Progenitor cell of endocrine pancreas (in vitro differentiated cells): ENCODE data around the gene CACNA1B. TPM values are rescaled to one million over a fixed set of nuclear protein-coding genes. Genes with fewer than 3 reads are reported as not detected.

ENCODE experiments used
- DNase-seq: peaks from one replicate; pipeline ENCODE4 v3.0.0; 2021; ENCODE audit warnings: low spot score; ENCODE audit not compliant: unreplicated experiment
- H3K27ac Mint-ChIP-seq: 2 replicates; pipeline ENCODE4 v1.8.0; 2021; ENCODE audit warnings: mild to moderate bottlenecking, moderate library complexity, mixed read lengths
- H3K27me3 Mint-ChIP-seq: 2 replicates; pipeline ENCODE4 v1.8.0; 2021; ENCODE audit warnings: mixed read lengths
- H3K36me3 Mint-ChIP-seq: 2 replicates; pipeline ENCODE4 v1.8.0; 2022; ENCODE audit warnings: mixed read lengths; ENCODE audit not compliant: insufficient read depth
- H3K4me1 Mint-ChIP-seq: 2 replicates; pipeline ENCODE4 v1.8.0; 2021; ENCODE audit warnings: low read depth, mixed read lengths
- H3K4me3 Mint-ChIP-seq: 2 replicates; pipeline ENCODE4 v1.8.0; 2021; ENCODE audit warnings: low read depth, mild to moderate bottlenecking, moderate library complexity, mixed read lengths
- H3K9me3 Mint-ChIP-seq: 2 replicates; pipeline ENCODE4 v1.8.0; 2021; ENCODE audit warnings: low read depth, mixed read lengths
- total RNA-seq: library from RNA; stranded (reverse); gene quantifications from 2 replicates; pipeline ENCODE4 v1.2.1, GENCODE V29; 2021
- TF ChIP-seq, protein P1 (sequence below): fragments of 200-600 bp; sonication (generic); IDR thresholded peaks from one replicate; pipeline ENCODE4 v1.5.0; 2021; ENCODE audit warnings: antibody characterized with exemption, mild to moderate bottlenecking; ENCODE audit not compliant: unreplicated experiment

The CACNA1B gene
- total RNA-seq, 1 donor from 2014 or later: 2.4 TPM

DNA sequence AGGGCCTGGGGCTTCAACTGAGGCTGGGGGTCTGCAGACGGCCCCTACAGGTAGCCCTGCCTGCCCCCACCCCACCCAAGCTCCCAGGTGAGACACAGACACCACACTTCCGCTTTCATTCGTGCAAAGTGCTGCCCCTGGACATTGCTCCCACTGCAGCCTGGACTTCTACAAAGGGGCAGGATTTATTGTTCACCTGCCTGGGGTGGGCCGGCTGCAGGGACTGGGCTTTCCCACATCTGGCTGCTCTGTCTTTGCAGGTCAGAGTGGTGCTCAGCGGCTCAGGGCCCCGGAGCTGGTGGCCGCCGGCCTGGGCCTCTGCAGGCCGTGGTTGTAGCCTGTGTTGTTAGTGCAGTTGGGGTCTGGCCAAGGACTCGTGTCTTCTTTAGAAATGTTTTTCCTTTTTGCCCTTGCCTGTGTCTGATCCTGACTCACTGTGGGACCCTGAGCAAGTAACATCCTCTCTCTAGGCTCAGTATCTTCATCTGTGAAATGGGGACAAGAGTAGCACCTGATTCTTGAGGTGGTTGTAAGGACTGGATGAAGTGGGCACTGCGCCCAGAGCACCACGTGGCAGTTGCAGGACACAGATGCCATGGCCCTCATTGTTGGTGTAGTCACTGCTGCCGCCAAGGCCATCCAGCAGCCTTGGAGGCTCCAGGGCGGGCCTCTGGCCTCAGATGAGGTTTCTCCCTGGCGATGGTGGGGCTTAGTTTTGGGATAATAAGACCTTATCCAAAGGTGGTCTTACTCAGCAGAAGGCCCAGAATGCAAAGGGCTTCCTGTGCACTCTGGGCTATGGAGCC, 143.9 kb downstream of the CACNA1B start:
- no peak for DNase-seq
- no peaks in the 10 kb centered on the region for H3K4me1 Mint-ChIP-seq
- no peaks in the 10 kb centered on the region for H3K36me3 Mint-ChIP-seq
- TF ChIP-seq, protein P1, sequence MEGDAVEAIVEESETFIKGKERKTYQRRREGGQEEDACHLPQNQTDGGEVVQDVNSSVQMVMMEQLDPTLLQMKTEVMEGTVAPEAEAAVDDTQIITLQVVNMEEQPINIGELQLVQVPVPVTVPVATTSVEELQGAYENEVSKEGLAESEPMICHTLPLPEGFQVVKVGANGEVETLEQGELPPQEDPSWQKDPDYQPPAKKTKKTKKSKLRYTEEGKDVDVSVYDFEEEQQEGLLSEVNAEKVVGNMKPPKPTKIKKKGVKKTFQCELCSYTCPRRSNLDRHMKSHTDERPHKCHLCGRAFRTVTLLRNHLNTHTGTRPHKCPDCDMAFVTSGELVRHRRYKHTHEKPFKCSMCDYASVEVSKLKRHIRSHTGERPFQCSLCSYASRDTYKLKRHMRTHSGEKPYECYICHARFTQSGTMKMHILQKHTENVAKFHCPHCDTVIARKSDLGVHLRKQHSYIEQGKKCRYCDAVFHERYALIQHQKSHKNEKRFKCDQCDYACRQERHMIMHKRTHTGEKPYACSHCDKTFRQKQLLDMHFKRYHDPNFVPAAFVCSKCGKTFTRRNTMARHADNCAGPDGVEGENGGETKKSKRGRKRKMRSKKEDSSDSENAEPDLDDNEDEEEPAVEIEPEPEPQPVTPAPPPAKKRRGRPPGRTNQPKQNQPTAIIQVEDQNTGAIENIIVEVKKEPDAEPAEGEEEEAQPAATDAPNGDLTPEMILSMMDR: no peak
- no peak overlapping the region for H3K4me3 Mint-ChIP-seq
- peaks cover 40% of the 10 kb centered on the region for H3K27me3 Mint-ChIP-seq
- no peak overlapping the region for H3K27ac Mint-ChIP-seq
- H3K9me3 Mint-ChIP-seq: no peaks in the 10 kb centered on the region

- Mint-ChIP-seq H3K4me1 (no peaks in the 10 kb centered on the region), H3K27me3 (peaks cover 35% of the 10 kb centered on the region), H3K4me3 (no peak overlapping the region)
Measured at GRCh38 chr9:138022121-138022741, 144.6 kb downstream of the CACNA1B start.

DNA sequence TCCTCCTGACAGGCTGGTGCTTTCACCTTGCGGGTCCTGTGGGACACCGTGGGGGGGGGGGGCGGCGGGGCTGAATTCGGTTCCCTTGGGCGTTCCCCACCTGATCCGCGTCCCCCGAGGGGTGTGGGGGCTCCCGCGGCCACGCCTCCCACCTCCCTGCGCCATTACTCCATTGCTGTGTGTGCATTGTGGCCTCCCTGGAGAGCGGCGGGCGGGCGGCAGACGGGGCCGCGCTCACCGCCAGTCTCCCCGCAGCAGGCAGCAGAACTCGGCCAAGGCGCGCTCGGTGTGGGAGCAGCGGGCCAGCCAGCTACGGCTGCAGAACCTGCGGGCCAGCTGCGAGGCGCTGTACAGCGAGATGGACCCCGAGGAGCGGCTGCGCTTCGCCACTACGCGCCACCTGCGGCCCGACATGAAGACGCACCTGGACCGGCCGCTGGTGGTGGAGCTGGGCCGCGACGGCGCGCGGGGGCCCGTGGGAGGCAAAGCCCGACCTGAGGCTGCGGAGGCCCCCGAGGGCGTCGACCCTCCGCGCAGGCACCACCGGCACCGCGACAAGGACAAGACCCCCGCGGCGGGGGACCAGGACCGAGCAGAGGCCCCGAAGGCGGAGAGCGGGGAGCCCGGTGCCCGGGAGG, 145.3 kb downstream of the CACNA1B start:
- Mint-ChIP-seq H3K9me3 (no peaks in the 10 kb centered on the region), H3K36me3 (no peaks in the 10 kb centered on the region), H3K4me3 (peak overlapping the region; percentile 26), H3K27me3 (peaks cover 33% of the 10 kb centered on the region), H3K27ac (no peak overlapping the region), H3K4me1 (no peaks in the 10 kb centered on the region)
- DNase-seq: no peak
- TF ChIP-seq, protein P1: no peak

More at GRCh38 chr9:138022121-138022741, 144.6 kb downstream of the CACNA1B start:
- Mint-ChIP-seq H3K36me3 (no peaks in the 10 kb centered on the region), H3K27ac (no peak overlapping the region), H3K9me3 (no peaks in the 10 kb centered on the region)
- TF ChIP-seq, protein P1: peak; percentile 61
- no peak for DNase-seq

- Mint-ChIP-seq H3K36me3 (no peaks in the 10 kb centered on the region), H3K9me3 (no peaks in the 10 kb centered on the region), H3K4me1 (no peaks in the 10 kb centered on the region), H3K27me3 (peaks cover 33% of the 10 kb centered on the region), H3K27ac (no peak overlapping the region), H3K4me3 (peak overlapping the region; percentile 55)
- TF ChIP-seq, protein P1: no peak
- no peak for DNase-seq
Measured at GRCh38 chr9:138023394-138024124, 146.0 kb downstream of the CACNA1B start.

DNA sequence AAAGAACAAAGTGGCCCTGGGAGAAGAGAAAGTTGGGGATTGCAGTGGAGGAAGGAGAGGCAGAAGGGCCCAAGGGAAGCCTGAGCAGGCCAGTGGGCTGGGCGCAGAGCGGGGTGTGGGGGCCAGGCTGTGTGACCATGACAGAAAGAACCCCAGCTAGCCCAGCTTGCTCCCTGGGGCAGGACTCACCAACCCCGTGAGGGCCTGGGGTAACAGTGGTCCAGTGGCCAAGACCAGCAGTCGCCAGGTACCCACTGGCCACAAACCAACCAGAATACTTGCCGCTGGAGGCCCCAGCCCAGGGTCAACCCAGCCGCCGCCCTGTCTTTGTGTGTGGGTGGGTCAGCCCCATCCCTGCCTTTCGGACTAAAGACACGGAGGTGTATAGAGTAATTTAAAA, 146.5 kb downstream of the CACNA1B start:
- Mint-ChIP-seq H3K36me3 (no peaks in the 10 kb centered on the region), H3K4me3 (peak overlapping the region; percentile 55), H3K4me1 (no peaks in the 10 kb centered on the region), H3K27me3 (peaks cover 33% of the 10 kb centered on the region), H3K9me3 (no peaks in the 10 kb centered on the region), H3K27ac (no peak overlapping the region)
- no peak for DNase-seq
- TF ChIP-seq, protein P1: no peak
